ENCODE results near the gene GAD1. TPM values are rescaled to one million over a fixed set of nuclear protein-coding genes. Genes with fewer than 3 reads are reported as not detected.

Gene GAD1
- total and polyA plus RNA-seq, 10 of the 15 experiments (the other 5 are each of a cell fraction or from before 2014, with no cell fraction given) = 0.04 to 3.4 (median 0.42) TPM

DNA sequence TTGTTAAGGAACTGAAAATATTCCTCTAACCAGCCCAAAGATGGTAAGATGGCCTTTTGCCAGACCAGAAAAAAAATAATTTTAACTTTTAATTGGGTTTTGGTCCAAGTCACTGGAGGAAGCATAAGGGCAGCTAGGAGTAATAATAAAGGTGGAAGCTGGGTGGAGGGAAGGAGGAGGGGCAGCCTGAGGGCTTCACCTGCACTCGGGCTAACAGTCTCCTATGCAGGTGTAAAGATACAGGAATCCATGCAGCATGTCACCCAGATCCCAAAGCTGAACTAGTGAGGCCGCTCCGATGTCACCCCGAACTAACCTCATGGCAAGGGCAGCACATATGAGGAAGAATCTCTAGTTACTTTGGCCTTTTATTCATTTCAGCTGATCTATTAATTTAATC, 75.2 kb downstream of the GAD1 start:
- Histone ChIP-seq H3K4me3 (no peak overlapping the region), H3K9ac (ENCODE audit: control insufficient read depth, insufficient read depth, low read length) (no peak overlapping the region), H3K4me1 (ENCODE audit: control insufficient read depth, insufficient read depth, low read length) (no peaks in the 10 kb centered on the region), H2AFZ (ENCODE audit: control insufficient read depth, low read depth, low read length) (no peak overlapping the region), H3K27me3 (replicated peaks in 1 of 2; ENCODE audit: control insufficient read depth in 2 of 2, insufficient read depth in 2 of 2, low read length in 1 of 2) (no peaks in the 10 kb centered on the region; a peak in 3 of 4 replicates), H3K79me2 (ENCODE audit: control insufficient read depth, insufficient read depth, low read length) (no peaks in the 10 kb centered on the region), H3K9me3 (replicated peaks; ENCODE audit: control insufficient read depth, insufficient read depth, low read length) (no peaks in the 10 kb centered on the region), H3K4me2 (ENCODE audit: control insufficient read depth, insufficient read depth) (no peak overlapping the region), H3K27ac (ENCODE audit: control insufficient read depth, insufficient read depth) (no peak overlapping the region), H4K20me1 (ENCODE audit: control insufficient read depth, insufficient read depth) (no peaks in the 10 kb centered on the region), H3K36me3 (ENCODE audit: control insufficient read depth in 2 of 2, insufficient read depth in 2 of 2, low read length in 1 of 2) (no peaks in the 10 kb centered on the region)
- FAIRE-seq (no peak), ATAC-seq (no peak), DNase-seq (ENCODE audit: low read depth, low spot score) (no peak)
- SMC1A ChIA-PET (ENCODE audit: uncharacterized antibody, unreplicated experiment) = interaction anchor here (2.0 to 2.7 kb wide), 2 partner anchors 11 to 14 kb away, joined by 5 to 9 read pairs; no protein-coding TSS in a partner anchor
- intact Hi-C loops (cut with micrococcal nuclease; ENCODE audit: unreplicated experiment) (no loop called here), in situ Hi-C loops (cut with MboI) (no loop called here)
- RAD21 ChIA-PET (ENCODE audit: unreplicated experiment) = no interaction called here
- TF ChIP-seq TCF7 (IDR thresholded peaks at IDR 0.05; ENCODE audit: borderline replicate concordance) = no peak
- TF ChIP-seq SKIL (IDR thresholded peaks at IDR 0.05; ENCODE audit: low read depth, poor library complexity, severe bottlenecking) = no peak
- no peak for TF ChIP-seq BHLHE40 (IDR thresholded peaks at IDR 0.05; ENCODE audit: borderline replicate concordance in 1 of 2, low read depth in 2 of 2, low read length in 1 of 2)
- TF ChIP-seq, protein P1, sequence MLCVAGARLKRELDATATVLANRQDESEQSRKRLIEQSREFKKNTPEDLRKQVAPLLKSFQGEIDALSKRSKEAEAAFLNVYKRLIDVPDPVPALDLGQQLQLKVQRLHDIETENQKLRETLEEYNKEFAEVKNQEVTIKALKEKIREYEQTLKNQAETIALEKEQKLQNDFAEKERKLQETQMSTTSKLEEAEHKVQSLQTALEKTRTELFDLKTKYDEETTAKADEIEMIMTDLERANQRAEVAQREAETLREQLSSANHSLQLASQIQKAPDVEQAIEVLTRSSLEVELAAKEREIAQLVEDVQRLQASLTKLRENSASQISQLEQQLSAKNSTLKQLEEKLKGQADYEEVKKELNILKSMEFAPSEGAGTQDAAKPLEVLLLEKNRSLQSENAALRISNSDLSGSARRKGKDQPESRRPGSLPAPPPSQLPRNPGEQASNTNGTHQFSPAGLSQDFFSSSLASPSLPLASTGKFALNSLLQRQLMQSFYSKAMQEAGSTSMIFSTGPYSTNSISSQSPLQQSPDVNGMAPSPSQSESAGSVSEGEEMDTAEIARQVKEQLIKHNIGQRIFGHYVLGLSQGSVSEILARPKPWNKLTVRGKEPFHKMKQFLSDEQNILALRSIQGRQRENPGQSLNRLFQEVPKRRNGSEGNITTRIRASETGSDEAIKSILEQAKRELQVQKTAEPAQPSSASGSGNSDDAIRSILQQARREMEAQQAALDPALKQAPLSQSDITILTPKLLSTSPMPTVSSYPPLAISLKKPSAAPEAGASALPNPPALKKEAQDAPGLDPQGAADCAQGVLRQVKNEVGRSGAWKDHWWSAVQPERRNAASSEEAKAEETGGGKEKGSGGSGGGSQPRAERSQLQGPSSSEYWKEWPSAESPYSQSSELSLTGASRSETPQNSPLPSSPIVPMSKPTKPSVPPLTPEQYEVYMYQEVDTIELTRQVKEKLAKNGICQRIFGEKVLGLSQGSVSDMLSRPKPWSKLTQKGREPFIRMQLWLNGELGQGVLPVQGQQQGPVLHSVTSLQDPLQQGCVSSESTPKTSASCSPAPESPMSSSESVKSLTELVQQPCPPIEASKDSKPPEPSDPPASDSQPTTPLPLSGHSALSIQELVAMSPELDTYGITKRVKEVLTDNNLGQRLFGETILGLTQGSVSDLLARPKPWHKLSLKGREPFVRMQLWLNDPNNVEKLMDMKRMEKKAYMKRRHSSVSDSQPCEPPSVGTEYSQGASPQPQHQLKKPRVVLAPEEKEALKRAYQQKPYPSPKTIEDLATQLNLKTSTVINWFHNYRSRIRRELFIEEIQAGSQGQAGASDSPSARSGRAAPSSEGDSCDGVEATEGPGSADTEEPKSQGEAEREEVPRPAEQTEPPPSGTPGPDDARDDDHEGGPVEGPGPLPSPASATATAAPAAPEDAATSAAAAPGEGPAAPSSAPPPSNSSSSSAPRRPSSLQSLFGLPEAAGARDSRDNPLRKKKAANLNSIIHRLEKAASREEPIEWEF (IDR thresholded peaks at IDR 0.05; ENCODE audit: insufficient replicate concordance, low read depth, low read length) = no peak
- TF ChIP-seq SREBF2 (IDR thresholded peaks at IDR 0.05; ENCODE audit: low read length) = no peak
- TF ChIP-seq, protein P2, sequence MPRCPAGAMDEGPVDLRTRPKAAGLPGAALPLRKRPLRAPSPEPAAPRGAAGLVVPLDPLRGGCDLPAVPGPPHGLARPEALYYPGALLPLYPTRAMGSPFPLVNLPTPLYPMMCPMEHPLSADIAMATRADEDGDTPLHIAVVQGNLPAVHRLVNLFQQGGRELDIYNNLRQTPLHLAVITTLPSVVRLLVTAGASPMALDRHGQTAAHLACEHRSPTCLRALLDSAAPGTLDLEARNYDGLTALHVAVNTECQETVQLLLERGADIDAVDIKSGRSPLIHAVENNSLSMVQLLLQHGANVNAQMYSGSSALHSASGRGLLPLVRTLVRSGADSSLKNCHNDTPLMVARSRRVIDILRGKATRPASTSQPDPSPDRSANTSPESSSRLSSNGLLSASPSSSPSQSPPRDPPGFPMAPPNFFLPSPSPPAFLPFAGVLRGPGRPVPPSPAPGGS (IDR thresholded peaks at IDR 0.05; ENCODE audit: borderline replicate concordance, insufficient read depth, low read depth, low read length, poor library complexity, severe bottlenecking) = no peak
- no peak for TF ChIP-seq MXI1 (IDR thresholded peaks at IDR 0.05; ENCODE audit: low read depth, low read length)
- no peak for TF ChIP-seq ETV6 (conservative IDR thresholded peaks at IDR 0.05 in 1 of 2, IDR thresholded peaks at IDR 0.05 in 1 of 2; ENCODE audit: borderline replicate concordance in 1 of 2, low read depth in 1 of 2)
- no peak for TF ChIP-seq MTA2 (IDR thresholded peaks at IDR 0.05; ENCODE audit: low read depth)
- no peak for TF ChIP-seq ZNF384 (IDR thresholded peaks at IDR 0.05; ENCODE audit: borderline replicate concordance, low read depth, low read length)
- TF ChIP-seq HDGF (IDR thresholded peaks at IDR 0.05) = no peak
- no peak for TF ChIP-seq NR2C1 (IDR thresholded peaks at IDR 0.05)
- no peak for TF ChIP-seq MYB (IDR thresholded peaks at IDR 0.05; ENCODE audit: borderline replicate concordance, low read depth, low read length)
- BruUV-seq (replicated peaks) = no TSS peak
- 49% methylated on average over 4 of the region's 4 CpGs for WGBS (ENCODE audit: insufficient coverage, insufficient replicate concordance, low lambda C conversion rate, missing lambda C conversion rate)
- POLR2A ChIA-PET = interaction anchor here (0.7 kb wide), 1 partner anchor 11 kb away, joined by 4 read pairs; no protein-coding TSS in a partner anchor
- CTCF ChIA-PET = interaction anchor here (1.0 to 1.4 kb wide), 2 partner anchors 12 to 37 kb away, joined by 3 read pairs; partner anchors contain the start of gene GORASP2
